HG03565 (cell line): ENCODE measurements around the gene EPB41L2.
"Not testable (repeated sequence)": the region's sequence is repeated elsewhere in the genome, so short reads cannot be mapped to it uniquely, and the experiment has no call there.

Source experiments
- ATAC-seq: cut with Tn5 transposase; IDR thresholded peaks from one replicate; pipeline ENCODE4 v1.9.1; 2021; ENCODE audit warnings: mild to moderate bottlenecking, moderate library complexity; ENCODE audit not compliant: unreplicated experiment

Gene EPB41L2

GRCh38 chr6:130822736-130823135 lies 240.3 kb downstream of the EPB41L2 start:
- ATAC-seq: no peak

DNA sequence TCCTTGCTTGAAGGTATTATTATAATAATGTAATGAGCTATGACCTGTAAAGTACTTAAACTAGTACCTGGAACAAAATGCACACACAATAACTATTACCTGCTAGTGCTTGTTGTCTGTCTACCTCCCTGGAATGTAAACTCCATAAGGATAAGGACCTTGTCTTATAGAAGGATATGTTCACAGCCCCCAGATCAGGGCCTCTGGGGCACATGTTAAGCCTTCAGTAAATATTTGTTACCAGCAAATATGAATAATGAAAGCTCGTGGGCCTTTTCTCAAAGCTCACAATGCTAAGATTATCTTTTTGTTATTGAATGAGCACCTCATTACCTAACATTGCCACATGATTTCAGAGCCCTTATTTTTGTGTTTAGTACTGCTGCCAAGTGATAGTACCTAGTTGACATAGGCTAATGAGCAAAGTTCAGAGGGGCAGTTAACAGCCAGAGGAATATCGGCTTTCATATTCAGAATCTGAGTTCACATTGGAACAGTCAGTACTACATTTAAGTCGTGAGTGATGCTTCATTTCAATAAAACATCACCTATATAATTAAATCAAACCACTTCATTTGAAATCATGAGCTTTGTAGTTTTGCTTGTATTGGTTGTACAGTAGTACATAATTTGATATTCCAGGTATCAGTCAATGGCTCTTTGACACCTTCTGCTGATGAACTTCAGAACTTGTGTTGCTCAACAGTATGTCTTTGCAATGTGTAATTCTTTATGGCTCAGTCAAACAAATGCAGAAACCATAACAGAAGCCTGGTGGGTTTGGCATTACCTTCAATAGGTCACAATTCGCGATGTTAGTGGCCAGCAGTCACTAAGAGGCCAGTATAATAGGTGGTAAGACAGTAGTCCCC lies 247.6 kb downstream of the EPB41L2 start:
- no peak for ATAC-seq

DNA sequence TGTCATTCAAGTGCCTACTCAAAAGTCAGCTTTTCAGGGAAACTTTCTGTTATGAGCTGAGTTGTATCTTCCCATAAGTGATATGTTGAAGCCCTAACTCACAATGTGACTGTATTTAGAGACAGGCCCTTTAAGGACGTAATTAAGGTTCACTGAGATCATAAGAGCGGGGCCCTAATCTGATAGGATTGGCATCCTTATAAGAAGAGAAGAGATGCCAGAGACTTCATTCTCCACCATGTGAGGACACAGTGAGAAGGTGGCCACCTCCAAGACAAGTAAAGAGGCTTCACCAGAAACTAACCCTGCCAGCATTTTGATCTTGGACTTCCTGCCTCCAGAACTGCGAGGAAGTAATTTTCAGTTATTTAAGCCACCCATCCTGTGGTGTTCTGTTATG lies 248.5 kb downstream of the EPB41L2 start:
- ATAC-seq: no peak

GRCh38 chr6:130811932-130812331 lies 251.1 kb downstream of the EPB41L2 start:
- ATAC-seq: no peak

GRCh38 chr6:130810307-130811030 lies 252.6 kb downstream of the EPB41L2 start:
- ATAC-seq: no peak

DNA sequence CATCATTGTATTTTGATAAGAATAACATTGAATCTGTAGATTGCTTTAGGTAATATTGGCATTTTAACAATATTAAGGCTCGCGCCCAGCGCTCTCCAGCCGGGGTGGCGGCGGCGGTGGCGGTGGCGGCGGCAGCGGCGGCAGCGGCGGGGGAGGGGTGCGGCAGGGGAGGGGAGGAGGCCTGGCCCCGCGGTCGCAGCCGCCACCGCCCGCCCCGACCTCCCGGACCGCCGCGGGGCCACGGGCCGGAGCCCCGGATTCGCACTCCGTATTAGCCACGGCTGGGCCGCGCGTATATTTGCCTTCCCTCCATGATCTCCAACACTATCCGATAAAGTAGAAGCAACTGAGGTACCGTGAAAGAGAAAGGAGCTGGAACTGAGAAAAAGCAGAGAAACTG lies 261.7 kb downstream of the EPB41L2 start:
- not testable (repeated sequence) for ATAC-seq

- no peak for ATAC-seq
These were observed 266.0 kb downstream of the EPB41L2 start for GRCh38 chr6:130797061-130797460.

- no peak for ATAC-seq
These were observed 266.6 kb downstream of the EPB41L2 start for GRCh38 chr6:130796313-130796905.

GRCh38 chr6:130794738-130795137 lies 268.3 kb downstream of the EPB41L2 start:
- no peak for ATAC-seq

DNA sequence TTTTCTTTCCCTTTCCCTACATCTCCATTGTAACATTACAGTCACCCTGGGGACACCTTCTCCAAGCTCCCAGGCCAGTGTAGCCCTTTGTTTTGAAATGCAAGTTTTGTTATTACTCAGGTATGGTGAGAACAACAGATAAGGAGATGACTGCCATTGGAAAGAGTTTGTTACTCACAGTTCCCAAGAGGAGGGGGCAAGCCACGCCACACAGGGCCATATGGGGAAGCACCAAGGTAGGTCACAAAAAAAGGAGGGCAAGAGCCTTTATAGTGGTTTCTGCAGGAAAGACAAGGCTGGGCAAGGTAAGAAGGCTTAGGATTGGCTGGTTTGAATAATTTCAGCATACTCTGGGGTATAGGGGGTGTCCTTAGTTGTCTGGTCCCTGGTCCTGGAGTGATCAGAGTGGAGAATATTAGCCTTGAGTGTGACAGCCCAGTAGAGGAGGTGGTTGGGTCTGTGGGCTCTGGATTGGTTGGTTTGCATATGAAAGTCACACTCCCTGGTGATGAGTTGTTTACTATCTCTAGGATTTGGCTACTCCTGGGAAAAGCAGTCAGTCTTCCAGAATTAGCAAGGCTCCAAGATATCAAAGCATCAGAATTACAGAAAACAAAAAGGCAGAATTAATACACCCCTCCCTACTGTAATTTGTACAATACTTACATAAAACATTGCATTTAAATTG lies 268.9 kb downstream of the EPB41L2 start:
- ATAC-seq: no peak
